Adrenal gland (tissue), 12 donors: ENCODE results near the gene SNX2. TPM values are rescaled to one million over a fixed set of nuclear protein-coding genes. Genes with fewer than 3 reads are reported as not detected.

Experiments
- DNase-seq, 7 donors: peaks; one replicate each; pipeline ENCODE4 v3.0.0-alpha.2; 2019 to 2020
- H3K27ac ChIP-seq, 5 donors: fragments of 200-600 bp; sonication (generic) in 4 of 5; 1 replicate in 3 of 5; 2 replicates in 2 of 5; pipeline versions ENCODE4 v1.5.1 to v1.8.0; 2016 to 2020; ENCODE audit warnings: mild to moderate bottlenecking in 1 of 5
- H3K27me3 ChIP-seq: fragments of 200-600 bp; 2 replicates; pipeline ENCODE4 v1.8.0; 2021
- H3K36me3 ChIP-seq, 2 donors: fragments of 200-600 bp; replicated peaks in 1 of 2; 1 replicate in 1 of 2; 2 replicates in 1 of 2; pipeline versions ENCODE4 v1.5.1 to v1.8.0; 2018 to 2022
- H3K4me1 ChIP-seq, 2 donors: fragments of 200-600 bp; replicated peaks in 1 of 2; 1 replicate in 1 of 2; 2 replicates in 1 of 2; pipeline versions ENCODE4 v1.5.1 to v1.8.0; 2018 to 2021
- H3K4me3 ChIP-seq, 4 donors: fragments of 200-600 bp; sonication (generic) in 3 of 4; one replicate each; pipeline ENCODE4 v1.5.1; 2016 to 2018
- H3K9me3 ChIP-seq, 3 donors: fragments of 200-600 bp; sonication (generic) in 1 of 3; replicated peaks in 1 of 3; 1 replicate in 2 of 3; 2 replicates in 1 of 3; pipeline versions ENCODE4 v1.5.1 to v1.8.0; 2016 to 2021
- POLR2A ChIP-seq, 2 donors: fragments of 450-650 bp; IDR thresholded peaks; one replicate each; pipeline ENCODE4 v1.6.1; 2017; ENCODE audit warnings: antibody characterized with exemption in 2 of 2, mild to moderate bottlenecking in 2 of 2, moderate library complexity in 1 of 2
- WGBS, 4 donors: extraction: QIAGEN DNeasy Blood & Tissue Kit in 2 of 4; methylation state at CpG; one replicate each; pipeline versions ENCODE4 v1.1.5 to v1.1.7; 2013 to 2017; 5-methylcytosine and 5-hydroxymethylcytosine counted together
- intact Hi-C, 2 donors: fragments of 100-400 bp; cut with DNase I; formaldehyde crosslinking; loops; one replicate each; pipeline versions ENCODE4 v1.14.1 to v1.15.0; 2022 to 2023
- polyA plus RNA-seq, 3 donors: library from polyadenylated mRNA; stranded (reverse); fragments of 200-250 nt in 2 of 3; fragments of 350-450 nt in 1 of 3; fragmentation: Illumina TruSeq in 1 of 3; extraction: RNeasy Lipid Tissue Mini Kit (QIAGEN cat#74804) in 1 of 3; gene quantifications; one replicate each; pipeline ENCODE4 v1.2.3, GENCODE V29; 2013 to 2014
- total RNA-seq, 9 donors: library from RNA; depleted of rRNA in 4 of 9; stranded (reverse); fragments of >200 nt in 4 of 9; fragments of 120-200 nt in 1 of 9; fragmentation: NEBNext Ultra II Directional in 1 of 9; extraction: Animal tissue kit (Norgen Biotek cat#: 25700) in 1 of 9; gene quantifications; one replicate each; pipeline versions ENCODE4 v1.1.0 to v1.2.4, GENCODE V29; 2013 to 2023
- TF ChIP-seq, protein P1 (sequence below), 6 experiments: fragments of 450-650 bp in 4 of 6; fragments of 200-600 bp in 2 of 6; sonication (generic) in 1 of 6; IDR thresholded peaks; 1 replicate in 5 of 6; 2 replicates in 1 of 6; pipeline versions ENCODE4 v1.5.1 to v1.8.0; 2016 to 2021; ENCODE audit warnings: antibody characterized with exemption in 6 of 6, mild to moderate bottlenecking in 2 of 6, moderate library complexity in 1 of 6
- donor health status: healthy with polysubstance abuse.
- donor health status: Bipolar disorder and iron deficiency.
- donor health status: DM: yes; HTN: yes; CAD: no.
- donor health status: DM: no; HTN: no; CAD: no.
- donor health status: DM: no; HTN: no; CAD: no.
- donor health status: DM: yes; HTN: yes; CAD: no.

SNX2 gene
- total and polyA plus RNA-seq, 12 donors = 14.7 to 97.2 (median 67.0) TPM

DNA sequence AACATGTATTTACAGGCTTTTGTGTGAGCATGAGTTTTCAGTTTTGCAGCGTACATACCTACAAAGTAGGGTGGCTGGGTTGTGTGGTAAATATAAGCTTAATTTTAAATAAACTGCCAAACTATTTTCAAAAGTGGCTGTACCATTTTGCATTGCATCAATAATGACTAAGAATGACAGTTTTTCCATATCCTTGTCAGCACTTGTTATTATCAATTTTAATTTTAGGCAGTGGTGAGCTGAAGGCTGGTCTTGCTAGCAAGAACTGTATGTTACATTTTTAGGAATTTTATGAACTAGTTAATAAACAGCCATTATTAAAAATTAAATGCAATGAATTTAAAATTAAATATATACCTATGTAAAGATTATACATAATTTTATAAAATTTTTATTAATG, 6.6 kb downstream of the SNX2 start:
- no peak for TF ChIP-seq POLR2A (IDR thresholded peaks at IDR 0.05)
- TF ChIP-seq, protein P1, sequence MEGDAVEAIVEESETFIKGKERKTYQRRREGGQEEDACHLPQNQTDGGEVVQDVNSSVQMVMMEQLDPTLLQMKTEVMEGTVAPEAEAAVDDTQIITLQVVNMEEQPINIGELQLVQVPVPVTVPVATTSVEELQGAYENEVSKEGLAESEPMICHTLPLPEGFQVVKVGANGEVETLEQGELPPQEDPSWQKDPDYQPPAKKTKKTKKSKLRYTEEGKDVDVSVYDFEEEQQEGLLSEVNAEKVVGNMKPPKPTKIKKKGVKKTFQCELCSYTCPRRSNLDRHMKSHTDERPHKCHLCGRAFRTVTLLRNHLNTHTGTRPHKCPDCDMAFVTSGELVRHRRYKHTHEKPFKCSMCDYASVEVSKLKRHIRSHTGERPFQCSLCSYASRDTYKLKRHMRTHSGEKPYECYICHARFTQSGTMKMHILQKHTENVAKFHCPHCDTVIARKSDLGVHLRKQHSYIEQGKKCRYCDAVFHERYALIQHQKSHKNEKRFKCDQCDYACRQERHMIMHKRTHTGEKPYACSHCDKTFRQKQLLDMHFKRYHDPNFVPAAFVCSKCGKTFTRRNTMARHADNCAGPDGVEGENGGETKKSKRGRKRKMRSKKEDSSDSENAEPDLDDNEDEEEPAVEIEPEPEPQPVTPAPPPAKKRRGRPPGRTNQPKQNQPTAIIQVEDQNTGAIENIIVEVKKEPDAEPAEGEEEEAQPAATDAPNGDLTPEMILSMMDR (IDR thresholded peaks at IDR 0.05) = no peak
- intact Hi-C loops = no loop called here
- Histone ChIP-seq H3K27ac (no peak overlapping the region), H3K9me3 (no peaks in the 10 kb centered on the region), H3K4me3 (no peak overlapping the region), H3K27me3 (no peaks in the 10 kb centered on the region), H3K36me3 (no peaks in the 10 kb centered on the region), H3K4me1 (peaks cover 1 to 23% of the 10 kb centered on the region in 2 donors)
- DNase-seq = no peak
- WGBS, 4 donors = 0 to 100% (median 98%) methylated on average over 1 of the region's 1 CpG

DNA sequence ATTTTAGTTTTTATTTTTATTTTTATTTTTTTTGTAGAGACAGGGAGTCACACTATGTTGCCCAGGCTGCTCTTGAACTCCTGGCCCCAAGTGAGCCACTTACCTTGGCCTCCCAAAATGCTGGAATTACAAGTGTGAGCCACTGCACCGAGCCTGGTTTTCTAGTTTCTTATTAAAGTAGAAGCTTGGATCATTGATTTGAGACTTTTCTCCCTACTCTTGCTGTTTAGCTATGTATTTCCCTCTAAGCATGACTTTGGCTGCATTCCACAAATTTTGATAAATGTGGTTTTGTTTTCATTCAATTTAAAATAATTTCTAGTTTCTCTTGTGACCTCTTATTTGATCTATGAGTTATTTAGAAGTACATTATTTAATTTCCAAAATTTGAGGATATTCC, 10.4 kb downstream of the SNX2 start:
- peaks cover 0 to 6% of the 10 kb centered on the region in 2 donors for H3K4me1 ChIP-seq
- H3K4me3 ChIP-seq = no peak overlapping the region
- intact Hi-C loops = no loop called here
- H3K27me3 ChIP-seq = no peaks in the 10 kb centered on the region
- no peak for TF ChIP-seq POLR2A (IDR thresholded peaks at IDR 0.05)
- TF ChIP-seq, protein P1 (IDR thresholded peaks at IDR 0.05) = no peak
- no peaks in the 10 kb centered on the region for H3K36me3 ChIP-seq
- WGBS, 4 donors = 95 to 100% (median 98%) methylated on average over 1 of the region's 1 CpG
- H3K9me3 ChIP-seq = no peaks in the 10 kb centered on the region
- DNase-seq = no peak
- no peak overlapping the region for H3K27ac ChIP-seq

DNA sequence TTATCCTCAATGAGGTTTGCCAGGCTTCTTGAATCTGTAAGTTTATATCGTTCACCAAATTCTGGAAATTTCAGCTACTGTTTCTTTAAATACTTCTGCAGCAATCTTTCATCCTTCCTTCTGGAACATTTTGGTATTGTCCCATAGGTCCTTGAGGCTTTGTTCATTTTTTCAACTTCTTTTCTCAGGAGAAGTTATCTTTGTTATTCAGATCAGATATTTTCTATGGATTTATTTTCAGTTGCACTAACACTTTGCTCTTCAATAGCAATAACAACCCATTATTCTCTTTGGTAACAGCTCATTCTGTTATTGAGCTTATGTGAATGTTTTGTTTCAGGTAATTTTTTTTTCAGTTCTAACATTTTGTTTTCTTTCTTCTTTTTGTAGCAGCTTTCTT, 13.5 kb downstream of the SNX2 start:
- H3K9me3 ChIP-seq = no peaks in the 10 kb centered on the region
- H3K4me1 ChIP-seq = peaks cover 0 to 6% of the 10 kb centered on the region in 2 donors
- H3K27me3 ChIP-seq = no peaks in the 10 kb centered on the region
- H3K27ac ChIP-seq = no peak overlapping the region
- DNase-seq = no peak
- WGBS, 4 donors = 90 to 100% (median 99%) methylated on average over 1 of the region's 1 CpG
- intact Hi-C loops = no loop called here
- H3K36me3 ChIP-seq = no peaks in the 10 kb centered on the region
- no peak overlapping the region for H3K4me3 ChIP-seq
- TF ChIP-seq, protein P1 (IDR thresholded peaks at IDR 0.05) = no peak
- TF ChIP-seq POLR2A (IDR thresholded peaks at IDR 0.05) = no peak

DNA sequence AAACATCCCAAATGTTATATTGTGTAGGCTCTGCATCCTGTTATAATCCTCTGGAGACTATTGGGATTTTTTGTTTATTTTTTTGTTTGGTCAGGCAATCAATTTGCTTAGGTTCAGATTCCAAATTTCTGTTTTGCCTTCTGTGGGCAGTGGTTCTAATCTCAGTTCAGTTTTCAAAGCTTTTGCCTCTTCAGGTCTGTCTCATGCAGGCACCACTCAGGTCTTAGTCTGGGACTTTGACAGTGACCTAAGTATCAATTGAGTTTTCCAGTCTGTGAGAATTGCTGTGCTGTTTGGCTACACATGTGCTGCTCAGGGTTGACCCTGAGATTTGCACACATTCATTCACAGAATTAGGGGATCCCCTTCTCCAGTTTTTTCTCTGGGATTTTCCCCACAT, 14.1 kb downstream of the SNX2 start:
- H3K27ac ChIP-seq = no peak overlapping the region
- intact Hi-C loops = no loop called here
- no peaks in the 10 kb centered on the region for H3K36me3 ChIP-seq
- no peaks in the 10 kb centered on the region for H3K4me1 ChIP-seq
- no peak for DNase-seq
- no peaks in the 10 kb centered on the region for H3K9me3 ChIP-seq
- H3K4me3 ChIP-seq = no peak overlapping the region
- H3K27me3 ChIP-seq = no peaks in the 10 kb centered on the region
- no peak for TF ChIP-seq POLR2A (IDR thresholded peaks at IDR 0.05)
- TF ChIP-seq, protein P1 (IDR thresholded peaks at IDR 0.05) = no peak
